ENCODE measurements around the gene URI1.

The URI1 gene

GRCh38 chr19:30060531-30061222 lies 118.6 kb downstream of the URI1 start:
- no peak for DNase-seq

- DNase-seq, result no peak
These were observed 119.4 kb downstream of the URI1 start for GRCh38 chr19:30061223-30062064.

- DNase-seq, result no peak
These were observed 120.2 kb downstream of the URI1 start for GRCh38 chr19:30062065-30062906.

GRCh38 chr19:30062907-30063649 lies 121.0 kb downstream of the URI1 start:
- DNase-seq, result no peak

GRCh38 chr19:30063650-30064347 lies 121.8 kb downstream of the URI1 start:
- no peak for DNase-seq

GRCh38 chr19:30064348-30064699 lies 122.3 kb downstream of the URI1 start:
- no peak for DNase-seq

DNA sequence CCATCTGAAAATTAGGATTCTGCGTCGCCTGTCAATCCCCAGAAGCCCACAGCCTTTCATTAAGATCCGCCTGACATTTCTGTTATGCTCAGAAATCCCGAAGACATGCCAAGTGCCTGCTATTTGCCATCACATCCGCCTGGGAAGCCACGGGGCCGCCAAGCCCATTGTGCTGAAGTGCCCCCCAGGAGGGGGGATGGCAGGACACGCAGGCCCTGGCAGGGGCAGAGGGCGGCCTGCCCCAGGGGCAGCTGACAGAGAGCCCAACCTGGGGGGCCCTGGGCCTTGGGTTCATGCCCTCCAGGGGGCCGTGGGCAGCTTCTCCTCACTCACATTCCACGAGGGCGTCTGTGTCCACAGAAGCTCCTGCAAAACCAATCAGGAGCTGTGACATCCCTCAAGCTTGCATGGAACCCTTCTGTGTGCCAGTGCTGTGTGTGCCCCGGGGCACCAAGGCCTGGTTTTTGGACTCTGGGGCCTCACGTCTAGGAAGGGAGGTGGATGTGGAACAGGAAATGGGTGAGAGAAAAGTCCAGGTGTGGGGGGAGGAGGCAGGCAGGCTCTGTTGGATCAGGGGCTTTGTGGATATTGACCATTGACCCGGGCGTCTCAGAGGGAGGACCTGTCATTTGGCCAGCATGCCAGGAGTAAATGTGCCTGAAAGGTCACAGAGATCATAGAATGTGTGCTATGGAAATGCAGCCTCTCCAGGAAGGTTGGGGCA lies 122.9 kb downstream of the URI1 start:
- no peak for DNase-seq

GRCh38 chr19:30065680-30066606 lies 123.9 kb downstream of the URI1 start:
- no peak for DNase-seq
